Panc1 (cell line): ENCODE results near the gene METAP1.

ENCODE experiments used
- CTCF ChIP-seq: fragments of 450-650 bp; IDR thresholded peaks from 2 replicates; pipeline ENCODE4 v1.5.1; 2017; ENCODE audit warnings: mild to moderate bottlenecking
- POLR2AphosphoS5 ChIP-seq: IDR thresholded peaks from 2 replicates; pipeline ENCODE4 v1.6.1; 2012; ENCODE audit warnings: mild to moderate bottlenecking, low read depth, low read length, moderate library complexity
- REST ChIP-seq, 2 experiments: IDR thresholded peaks; 2 replicates each; pipeline ENCODE4 v1.6.1; 2011 to 2012; ENCODE audit warnings: low read depth in 2 of 2, control low read depth in 1 of 2, low read length in 1 of 2, mild to moderate bottlenecking in 1 of 2, moderate library complexity in 1 of 2; ENCODE audit not compliant: insufficient read depth in 1 of 2

- TF ChIP-seq CTCF (no peak), POLR2AphosphoS5 (no peak), REST (IDR thresholded peaks at IDR 0.05; ENCODE audit: insufficient read depth in 1 of 2, low read depth in 2 of 2, low read length in 1 of 2) (no peak)
Observed at GRCh38 chr4:99013402-99013843, 17.9 kb downstream of the METAP1 start.
